Activated CD4-positive, alpha-beta T cell treated with anti-CD3 and anti-CD28 coated beads, Interleukin-2, Interleukin-4, amounts not matched to agents 100 ng/mL and 50 ng/mL, durations not matched to agents 16 hours and 8 hours (primary cell): ENCODE measurements around the gene PDIA5.

Experiments used
- DNase-seq: peaks from one replicate; pipeline ENCODE4 v3.0.0-alpha.2; 2020; ENCODE audit warnings: low spot score

The PDIA5 gene

DNA sequence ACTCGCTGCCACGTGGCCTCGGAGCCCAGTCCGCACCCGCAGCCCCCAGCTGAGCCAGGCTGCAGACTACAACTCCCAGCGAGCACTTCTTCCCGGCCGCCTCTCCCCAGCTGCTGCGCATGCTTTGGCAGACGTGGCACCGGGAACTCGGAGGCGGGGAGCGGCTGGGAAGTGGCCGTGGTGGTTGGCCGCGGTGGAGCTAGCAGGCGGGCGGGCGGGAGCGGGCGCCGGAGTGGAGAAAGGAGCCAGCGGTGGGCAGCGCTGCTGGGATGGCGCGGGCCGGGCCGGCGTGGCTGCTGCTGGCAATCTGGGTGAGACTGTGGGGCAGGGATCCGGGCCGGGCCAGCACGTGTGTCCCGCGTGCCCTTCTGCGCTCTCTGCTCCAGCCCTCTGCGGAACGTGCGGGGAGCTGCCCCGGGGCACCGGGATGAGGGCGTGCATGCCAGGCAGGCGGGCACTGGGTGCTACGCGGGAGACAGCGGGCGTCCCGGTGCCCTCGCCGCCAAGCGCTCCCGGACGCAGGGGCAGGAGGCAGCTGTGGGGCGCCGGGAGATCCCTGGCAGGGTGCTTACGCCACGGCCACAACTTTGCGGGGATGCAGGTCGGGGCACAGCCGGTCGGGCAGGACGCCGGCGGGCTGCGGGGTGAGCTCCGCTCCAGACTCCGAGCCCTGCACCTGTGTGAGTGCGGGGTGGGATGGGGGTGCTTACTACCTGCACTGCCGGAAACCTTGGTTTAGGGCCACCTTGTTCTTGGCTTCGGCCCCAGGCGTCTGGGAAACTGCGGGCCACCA, at the start of gene PDIA5:
TSS of gene PDIA5 (plus strand) at position 130 of the 793 bp plus-strand sequence. CDS start at position 270, 140 bp downstream.
- DNase-seq: peak; percentile 90

DNA sequence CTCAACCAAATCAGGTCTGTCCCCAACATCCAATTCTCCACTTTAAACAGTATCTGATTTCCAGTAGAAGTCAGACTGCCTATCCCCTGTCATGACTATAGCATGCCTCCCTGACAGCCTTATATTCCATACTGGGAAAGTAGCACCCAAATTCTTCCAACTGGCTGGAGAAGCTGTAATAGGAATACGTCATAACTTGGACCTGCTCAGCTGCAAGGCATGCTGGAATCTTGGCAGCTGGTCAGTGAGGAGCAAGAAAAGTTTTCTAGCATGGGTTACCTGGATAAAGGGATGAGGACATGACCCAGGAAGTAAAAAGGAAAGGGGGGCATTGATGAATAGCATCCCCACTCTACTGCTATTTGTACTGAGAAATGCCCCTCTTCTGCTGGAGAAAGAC, 48.1 kb upstream of the PDIA5 start:
- DNase-seq: no peak

DNA sequence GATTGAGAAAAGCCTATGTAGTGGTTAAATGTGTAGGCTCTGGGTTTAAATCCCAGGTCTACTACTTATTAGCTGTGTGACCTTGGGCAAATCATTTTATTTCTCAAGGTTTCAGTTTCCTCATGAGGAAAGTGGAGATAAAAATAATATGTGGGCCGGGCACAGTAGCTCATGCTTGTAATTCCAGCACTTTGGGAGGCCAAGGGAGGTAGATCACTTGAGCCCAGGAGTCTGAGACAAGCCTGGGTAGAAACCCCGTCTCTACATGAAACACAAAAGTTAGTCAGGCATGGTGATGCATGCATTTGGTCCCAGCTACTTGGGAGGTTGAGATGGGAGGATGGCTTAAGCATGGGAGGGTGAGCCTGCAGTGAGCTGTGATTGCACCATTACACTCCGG, 47.7 kb upstream of the PDIA5 start:
- DNase-seq: no peak

DNA sequence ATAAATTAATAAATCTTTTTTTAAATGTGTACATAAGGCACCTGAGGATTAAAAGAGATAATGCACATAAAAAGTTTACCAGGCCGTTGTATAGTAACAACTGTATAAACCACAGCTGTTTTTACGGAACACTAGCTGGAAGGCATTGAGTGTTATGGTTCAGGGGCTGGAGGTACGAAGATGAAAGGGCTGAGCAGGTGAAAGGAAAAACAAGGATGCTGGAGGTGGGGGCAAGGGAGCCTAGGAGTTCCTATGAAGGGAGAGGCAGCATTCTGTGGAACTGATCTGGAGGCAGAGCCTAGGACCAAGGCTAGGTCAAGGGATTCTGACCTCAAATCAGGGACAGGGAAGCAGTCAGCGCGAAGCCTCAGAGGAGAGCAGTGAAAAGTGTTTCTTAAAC, 47.2 kb upstream of the PDIA5 start:
- no peak for DNase-seq

DNA sequence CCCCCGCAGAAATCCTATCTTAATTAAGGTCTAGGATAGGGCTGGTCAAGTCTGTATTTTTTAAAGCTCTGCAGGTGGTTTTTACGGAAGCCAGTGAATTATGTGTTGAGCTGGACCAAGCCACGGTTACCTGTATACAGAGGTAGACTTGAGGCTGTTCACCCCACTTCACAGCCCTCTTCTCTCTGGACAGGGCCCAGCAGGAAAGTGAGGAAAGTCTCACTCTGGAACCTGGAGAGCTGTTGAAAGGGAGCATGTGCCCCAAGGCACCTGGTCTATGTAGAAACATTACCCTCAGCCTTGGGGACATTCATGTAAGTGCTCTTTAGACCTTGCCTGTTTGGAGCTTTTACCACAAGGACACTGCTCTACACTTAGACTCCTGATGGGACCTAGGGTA, 46.1 kb upstream of the PDIA5 start:
- no peak for DNase-seq

DNA sequence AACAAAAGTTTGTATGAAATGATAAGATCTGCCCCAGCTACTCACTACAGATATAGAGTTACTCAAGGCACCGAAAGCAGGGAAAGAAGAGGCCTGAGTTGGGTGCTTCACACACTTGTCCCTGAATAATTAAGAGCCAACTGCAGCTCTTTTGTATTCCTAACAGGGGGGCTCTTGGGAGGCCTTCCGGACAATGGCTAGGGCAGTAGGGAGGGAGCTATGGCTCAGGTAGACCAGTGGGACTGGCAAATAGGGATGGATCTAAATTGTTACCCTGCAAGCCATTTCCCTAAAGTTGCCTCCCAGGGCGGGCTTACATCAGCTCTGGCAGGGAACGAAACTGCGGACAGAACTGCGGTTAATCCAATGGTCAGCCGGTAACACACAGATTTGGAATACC, 45.4 kb upstream of the PDIA5 start:
- DNase-seq: no peak

DNA sequence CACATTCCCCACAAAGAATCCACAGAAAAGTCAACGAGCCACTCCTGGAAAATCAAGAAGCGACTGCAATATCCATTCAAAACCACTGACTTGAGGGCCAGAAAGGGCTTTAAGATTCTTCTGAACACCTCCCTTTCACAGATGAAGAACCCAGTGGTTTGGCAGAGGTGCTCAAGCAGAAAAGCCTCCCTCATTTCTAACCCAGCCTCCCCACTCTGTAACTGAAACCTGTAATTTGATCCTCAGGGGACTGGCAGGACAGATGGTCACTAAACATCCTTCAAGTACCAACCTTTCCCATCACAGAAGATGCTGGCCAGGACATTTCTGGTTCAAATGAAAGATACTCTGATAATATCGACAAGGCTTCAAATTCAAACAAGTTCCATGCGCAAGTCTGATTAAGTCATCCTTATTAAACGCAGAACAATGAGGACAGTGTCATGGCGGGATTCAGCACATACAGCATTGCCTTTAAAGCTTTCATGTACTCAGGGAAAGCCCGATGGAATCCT, 44.8 kb upstream of the PDIA5 start:
- no peak for DNase-seq

DNA sequence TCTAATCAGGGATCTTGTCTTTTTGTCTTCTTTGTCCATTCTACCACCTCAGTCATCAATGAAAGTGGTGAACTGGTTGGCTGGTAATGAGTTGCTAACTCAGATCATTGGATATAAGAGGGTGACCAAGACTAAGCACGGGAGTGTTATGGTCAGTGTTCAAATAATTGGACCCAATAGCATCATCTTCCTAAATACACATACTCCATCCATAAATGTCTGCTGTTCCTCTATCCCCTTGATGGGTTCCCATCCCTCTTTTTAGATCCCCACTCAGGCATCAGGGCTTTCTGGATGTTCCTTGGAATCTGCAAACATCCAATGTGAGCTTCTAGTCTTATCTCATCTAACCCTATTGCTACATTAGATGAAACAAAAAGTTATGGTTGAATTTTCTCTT, 42.8 kb upstream of the PDIA5 start:
- DNase-seq: no peak

DNA sequence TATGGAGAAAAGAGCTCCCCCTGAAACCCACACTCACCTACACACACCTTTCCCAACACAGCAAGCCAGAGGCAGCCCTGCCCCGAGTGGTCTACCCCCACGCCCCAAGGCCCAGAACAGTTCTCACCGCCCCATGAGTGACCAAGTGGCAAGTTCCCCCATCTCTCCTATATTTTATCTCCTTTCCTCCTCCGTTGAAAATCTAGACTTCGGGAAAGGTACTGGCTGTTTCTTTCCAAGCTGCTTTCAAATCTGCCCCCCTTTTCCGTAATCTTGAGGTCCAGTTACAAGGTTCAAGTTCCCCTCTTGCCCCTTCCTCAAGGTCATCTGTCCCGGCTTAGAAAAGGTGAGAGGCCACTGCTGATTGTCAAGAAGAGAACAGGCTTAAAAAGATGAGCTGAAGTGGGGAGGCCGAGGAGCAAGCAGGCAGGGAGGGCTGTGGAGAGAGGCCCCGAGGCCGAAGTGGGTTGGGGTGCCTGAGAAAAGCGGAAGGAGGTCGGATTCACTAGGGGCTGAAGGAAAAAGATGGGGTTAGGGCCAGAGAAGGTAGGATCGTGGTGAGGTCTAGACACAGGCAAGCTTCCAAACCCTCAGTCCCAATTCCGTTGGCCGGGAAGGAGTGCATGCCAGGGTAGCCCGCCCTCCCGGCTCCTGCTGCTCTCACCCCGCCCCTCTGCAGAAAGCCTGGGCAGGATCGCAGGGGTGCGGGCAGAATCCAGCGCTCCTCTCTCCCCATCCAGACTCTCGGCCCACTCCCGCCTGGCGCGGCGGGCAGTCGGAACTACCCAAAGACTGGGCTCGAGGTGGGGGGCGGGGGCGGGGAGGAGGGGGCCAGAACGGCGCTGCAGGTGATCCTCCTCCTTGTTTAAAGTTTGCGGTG, 40.9 kb upstream of the PDIA5 start:
- DNase-seq: no peak

DNA sequence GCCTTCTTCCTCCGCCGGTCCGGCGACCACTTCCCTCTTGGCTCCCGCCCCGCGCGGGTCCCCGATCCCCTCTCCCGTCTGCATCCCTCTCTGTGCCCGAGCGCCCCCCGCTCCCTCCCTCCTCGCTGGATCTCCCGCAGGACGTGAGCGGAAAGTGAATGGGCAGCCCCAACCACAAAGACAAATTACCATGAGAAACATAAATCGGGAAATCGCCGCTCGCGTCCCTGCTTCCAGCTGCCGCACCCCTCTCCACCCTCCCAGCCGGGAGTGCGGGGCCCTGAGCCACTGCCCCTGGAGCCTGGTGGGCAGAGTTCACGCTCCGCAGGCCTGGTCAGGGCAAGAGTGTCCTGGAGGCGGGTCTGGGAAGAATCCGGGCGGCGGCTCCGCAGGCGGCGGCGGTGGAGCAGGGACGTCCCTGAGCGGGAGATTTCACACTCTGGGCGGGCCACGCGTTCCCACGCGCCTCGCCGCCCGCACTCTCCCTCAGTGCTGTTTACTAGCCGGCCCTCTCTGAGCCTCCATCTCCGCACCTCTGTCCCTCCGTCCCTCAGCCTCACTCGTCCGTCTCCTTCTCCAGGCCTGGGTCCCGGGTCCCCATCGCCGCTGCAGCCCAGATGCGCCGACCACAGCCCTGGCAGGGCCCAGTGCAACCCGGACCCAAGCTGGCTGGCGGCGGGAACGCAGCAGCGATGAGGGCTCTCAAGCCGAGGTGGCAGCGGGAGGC, 40.1 kb upstream of the PDIA5 start:
- DNase-seq: no peak

DNA sequence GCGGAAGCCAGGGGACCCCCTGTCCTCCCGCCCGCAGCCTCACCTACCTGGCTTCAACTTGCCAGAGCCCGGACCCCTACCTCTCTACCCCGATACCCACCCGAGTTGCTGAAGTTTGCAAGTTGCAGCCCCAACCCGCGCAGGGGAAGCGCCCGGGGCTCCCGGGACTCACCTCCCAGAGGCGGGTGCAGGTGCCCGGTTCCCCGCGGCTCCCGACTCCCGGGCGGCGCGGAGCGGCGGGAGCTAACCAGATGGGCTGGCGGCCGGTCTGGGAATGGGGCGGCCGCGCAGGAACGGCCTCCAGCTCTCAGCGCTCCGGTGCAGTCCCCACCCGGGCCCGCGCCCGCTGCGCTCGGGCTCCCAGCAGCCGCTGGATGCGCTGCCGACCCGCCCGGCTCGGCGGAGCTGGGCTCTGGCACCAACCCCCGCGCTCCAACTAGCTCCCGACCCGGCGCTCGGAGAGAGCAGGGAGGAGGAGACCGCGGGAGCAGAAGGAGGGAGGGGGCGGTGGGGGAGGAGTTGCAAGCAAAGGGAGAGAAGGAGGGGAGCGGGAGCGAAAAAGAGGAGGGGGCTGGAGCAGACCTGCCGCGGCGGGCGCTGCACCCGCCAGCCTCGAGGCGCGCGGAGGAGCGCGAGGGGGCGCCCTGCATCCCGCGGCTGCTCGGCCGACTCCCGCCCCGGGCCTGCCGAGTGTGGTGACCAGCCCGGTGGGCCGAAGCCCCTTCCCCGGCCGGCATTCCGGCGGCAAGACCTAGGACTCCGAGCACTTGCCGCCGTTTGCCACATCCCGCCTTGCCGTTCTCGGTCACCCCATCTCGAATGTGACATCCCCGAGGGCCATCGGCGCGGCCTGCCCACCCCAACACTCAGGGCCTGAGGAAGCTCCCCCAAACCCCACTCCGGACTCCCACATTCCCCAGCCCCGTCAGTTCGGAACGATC, 39.3 kb upstream of the PDIA5 start, which contains the start of gene SEMA5B:
TSS of gene SEMA5B (minus strand) at position 472 of the 941 bp plus-strand sequence. CDS start 66,500 bp downstream, outside the sequence.
- DNase-seq: peak; percentile 2

DNA sequence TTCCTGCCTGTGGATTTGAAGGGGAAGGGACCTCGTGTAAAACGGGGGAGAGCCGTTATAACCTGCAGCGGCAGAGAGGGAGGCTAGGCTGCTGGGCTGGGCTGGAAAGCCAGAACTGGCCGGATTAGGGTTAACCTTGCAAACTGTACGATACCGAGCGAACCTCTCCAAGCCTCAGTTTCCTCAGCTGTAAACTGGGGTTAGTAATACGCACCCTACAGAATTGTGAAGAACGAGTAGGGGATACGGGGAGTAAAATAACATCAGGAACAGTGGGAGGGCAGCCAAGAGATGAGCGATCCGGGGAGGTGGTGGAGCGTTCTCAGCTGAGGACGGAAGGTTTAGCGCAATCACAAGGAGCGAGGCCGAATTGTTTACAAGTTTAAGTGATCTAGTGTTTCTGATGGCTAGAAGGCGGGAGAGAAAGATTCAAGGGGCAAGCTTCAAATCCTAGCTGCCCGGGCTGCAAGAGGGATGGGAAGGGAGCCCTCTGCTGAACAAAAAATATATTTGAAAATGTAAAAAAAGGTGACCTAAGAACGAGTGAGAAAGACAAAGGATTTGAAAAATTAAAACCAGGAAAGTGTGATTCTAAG, 38.5 kb upstream of the PDIA5 start:
- peak; percentile 34 for DNase-seq

DNA sequence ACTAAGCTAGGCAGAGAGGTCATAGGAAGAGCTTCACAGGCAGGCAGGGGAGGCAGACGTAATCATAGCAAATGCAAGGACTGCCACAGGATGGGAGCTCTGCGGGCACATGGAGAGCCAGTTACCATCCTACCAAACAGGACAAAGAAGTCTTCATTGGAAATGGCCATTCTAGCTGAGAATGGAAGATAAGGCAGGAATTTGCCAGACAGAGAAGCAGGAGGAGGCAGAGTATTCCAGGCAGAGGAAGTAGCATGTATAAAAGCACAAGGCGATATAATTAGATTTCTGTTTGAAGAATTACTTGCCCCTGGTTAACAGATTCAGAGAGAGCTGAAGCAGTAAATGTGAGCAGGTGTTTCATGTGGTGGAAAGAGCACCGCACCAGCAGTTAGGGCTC, 35.8 kb upstream of the PDIA5 start:
- DNase-seq: no peak

DNA sequence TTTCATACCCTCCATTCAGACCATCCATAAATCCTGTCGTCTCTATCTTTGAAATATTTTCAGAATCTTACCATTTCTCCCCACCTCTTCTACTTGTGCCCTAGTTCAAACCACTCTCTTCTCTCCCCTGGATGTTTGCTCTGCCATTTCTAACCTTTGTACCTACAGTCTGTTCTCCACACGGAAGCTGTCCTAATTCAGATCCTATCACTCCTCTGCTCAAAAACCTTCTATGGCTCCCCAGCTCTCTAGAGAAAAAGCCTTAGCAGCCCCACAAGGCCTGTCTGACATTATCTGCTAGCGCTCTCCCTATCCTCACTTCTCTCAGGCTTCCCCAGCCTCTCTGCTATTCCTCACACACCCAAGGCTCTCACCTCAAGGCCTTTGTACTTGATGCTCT, 34.8 kb upstream of the PDIA5 start:
- DNase-seq: no peak

DNA sequence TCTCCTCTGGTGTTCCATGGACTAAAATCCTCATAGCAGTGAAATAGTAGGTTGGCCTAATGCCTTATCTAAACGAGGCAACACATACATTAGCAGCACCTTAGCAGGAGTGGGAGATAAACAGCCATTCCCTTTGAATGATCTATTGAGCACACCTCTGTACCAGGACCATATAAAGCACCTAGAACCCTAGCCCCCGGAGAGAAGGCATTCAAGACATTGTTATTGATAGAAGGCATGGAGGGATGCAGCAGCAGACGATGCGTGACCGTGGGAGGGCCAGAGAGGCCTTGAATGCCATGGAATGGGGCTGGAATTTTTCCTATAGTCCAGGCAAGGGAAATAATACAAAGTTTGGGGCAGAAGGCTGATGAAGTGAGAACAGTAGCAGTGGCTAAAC, 32.7 kb upstream of the PDIA5 start:
- DNase-seq: no peak

DNA sequence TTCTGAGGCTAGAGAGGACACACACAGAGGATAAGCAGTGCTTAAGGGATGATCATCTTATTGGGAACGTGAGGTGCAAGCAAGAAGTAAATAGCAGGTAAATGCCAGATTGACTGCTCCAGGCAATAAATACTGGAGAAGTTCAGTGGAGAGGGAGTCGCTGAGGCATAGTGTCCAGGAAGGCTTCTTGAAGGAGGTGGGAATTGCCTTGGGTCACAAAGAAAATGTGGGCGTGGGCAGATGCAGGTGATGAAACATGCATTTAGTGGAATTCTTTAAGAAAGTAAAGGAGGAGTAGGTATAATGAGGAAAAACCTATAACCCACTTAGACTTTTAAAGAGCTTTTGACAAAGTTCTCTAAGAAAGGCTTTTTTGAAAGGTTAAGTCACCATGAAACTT, 31.8 kb upstream of the PDIA5 start:
- DNase-seq: no peak

DNA sequence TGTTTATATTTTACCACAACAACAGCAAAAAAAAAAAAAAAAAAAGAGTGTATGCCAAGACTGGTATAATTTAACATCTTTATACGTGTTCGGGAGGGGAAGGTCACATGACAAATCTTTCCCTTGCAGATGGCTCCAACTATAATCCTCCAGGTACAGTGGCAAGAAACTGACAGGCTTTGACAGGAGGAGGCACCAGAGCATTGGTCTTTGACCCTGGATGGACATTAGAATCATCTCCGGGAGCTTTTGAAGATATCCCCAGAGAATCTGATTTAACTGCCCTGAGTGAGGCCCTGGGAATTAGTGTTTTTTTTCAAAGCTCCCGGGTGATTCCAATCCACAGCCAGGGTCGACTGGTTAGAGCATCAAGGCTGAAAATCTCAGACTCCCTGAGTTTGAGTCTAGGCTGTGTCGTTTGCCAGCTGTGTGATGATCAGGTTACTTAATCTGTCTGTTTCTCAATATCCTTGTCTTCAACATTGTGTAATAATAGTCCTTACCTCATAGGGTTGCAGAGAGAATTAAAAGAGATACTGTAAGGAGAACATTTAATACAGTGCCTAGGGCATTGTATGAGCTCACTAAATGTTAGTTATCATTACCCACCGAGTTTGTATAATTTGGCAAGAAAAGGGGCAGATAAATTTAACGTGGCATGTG, 30.3 kb upstream of the PDIA5 start:
- no peak for DNase-seq

DNA sequence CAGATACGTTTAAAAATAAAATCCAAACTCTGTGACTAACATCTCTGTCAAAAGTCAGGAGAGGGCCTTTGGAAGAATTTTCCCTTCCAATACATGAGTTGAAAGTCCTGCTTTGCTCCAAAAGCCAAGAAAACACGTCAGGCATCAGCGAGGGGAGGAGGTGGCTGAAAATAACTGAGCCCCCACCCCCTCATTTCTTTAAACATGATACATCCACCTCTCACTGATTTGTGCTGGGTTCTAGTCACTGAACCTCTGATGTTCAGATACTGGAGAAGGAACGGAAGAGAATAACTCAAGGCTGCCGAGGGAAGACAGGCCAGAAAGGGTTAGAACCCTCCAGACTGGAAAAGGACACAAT, 29.8 kb upstream of the PDIA5 start:
- DNase-seq: no peak

DNA sequence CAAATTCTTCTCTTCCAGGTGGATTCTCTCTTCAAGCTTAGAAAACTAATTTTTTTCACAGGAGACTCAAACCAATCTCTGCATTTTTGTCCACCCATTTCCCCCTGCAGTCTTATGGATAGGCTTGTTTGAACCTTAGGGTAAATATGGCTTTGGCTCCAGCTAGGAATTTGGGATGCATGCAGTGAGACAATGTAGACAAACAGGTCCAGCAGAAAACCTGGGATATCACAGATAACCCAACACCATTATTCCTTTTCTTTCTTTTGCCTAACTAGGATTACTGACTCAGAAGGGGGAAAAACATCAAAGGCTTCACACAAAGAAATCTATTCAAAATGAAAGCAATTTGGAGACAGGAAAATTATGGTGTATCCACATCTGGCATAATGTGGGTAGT, 28.1 kb upstream of the PDIA5 start:
- DNase-seq: no peak

DNA sequence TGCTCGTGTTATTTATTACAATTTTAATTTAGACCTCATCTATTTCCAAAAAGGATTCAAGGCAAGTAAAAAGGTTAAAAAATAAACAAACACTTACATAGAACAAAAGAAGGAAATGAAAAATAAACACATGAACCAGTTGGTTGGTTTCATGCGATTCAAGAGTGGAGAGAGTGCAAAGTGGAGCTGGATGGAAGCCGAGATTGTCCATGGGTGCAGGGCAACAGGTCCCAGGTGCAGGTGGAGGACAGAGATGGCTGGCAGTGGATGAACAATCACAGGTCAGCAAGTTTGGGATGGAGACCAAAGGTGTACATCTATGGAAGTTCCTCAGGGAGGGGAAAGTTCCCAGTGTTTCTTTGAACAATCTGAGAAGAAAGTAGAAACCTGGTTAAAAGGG, 27.6 kb upstream of the PDIA5 start:
- no peak for DNase-seq
